K562 treated with DMSO at 1 percent for 12 hours (cell line): ENCODE results near the gene PBLD. TPM values are rescaled to one million over a fixed set of nuclear protein-coding genes. Genes with fewer than 3 reads are reported as not detected.

Experiments
- total RNA-seq: library from RNA; unstranded; fragments of 300-600 nt; gene quantifications from 2 replicates; pipeline ENCODE4 v1.2.3, GENCODE V29; 2022; ENCODE audit not compliant: insufficient read depth

PBLD gene
- total RNA-seq: 0.64 and 3.5 TPM in 2 replicates

GRCh38 chr10:68332259-68333057 lies at the start of gene PBLD:
PBLD (minus strand) TSS chr10:68332928; CDS start chr10:68306844, 26,084 bp downstream.

DNA sequence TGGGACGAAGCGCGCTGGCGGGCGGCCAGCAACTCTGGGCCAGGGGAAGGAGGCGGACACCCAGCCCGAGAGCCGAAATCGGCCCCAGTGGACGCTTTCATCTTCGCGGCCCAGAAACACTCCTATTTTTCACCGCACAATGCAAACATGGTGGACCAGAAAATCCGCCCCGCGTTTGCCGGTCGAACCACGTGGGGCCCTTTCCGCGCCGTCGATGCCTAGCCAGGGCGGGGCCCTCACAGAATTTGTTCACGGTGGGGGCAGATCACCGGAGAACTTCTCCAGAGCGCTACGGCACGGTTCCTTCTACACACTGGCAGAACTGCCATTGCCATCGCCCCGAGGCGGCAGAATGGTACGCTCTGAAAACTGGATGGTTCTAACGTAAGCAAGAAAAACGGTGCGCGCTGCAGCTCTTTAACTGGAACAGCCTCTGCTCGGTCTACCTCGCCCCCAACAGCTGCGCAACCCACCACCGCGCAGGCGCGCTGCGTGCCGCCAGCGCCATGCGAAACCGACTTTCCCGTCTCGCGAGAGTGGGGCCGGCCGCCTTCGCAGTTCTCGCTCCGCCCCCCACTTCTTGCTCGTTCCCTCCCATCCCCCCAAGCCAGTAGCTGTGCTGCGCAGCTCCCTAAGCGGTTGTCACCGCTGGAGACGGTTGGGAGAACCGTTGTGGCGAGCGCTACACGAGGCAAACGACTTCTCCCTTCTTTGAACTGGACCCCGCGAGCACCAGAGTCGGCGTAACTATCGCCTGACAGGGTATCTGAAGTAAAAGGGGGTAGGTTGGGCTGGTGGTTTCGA lies 1.1 kb downstream of the PBLD start, which contains the start of gene HNRNPH3:
Gene HNRNPH3, plus strand, starts transcription at position 610 of the 804 bp plus-strand sequence. CDS start 5,158 bp downstream, outside the sequence.

Other genes starting within 250 kb of the PBLD start
- not detected in 2 replicates for gene MYPN, start 223.4 kb downstream of the PBLD start, total RNA-seq
- not detected in 2 replicates for gene ATOH7, start 100.8 kb downstream of the PBLD start, total RNA-seq
- 61.7 and 120 TPM in 2 replicates for gene HNRNPH3, start 864 bp downstream of the PBLD start, total RNA-seq
- gene RUFY2, start 74.3 kb upstream of the PBLD start, total RNA-seq: 2.7 and 9.0 TPM in 2 replicates
- 8.2 and 28.4 TPM in 2 replicates for gene DNA2, start 139.0 kb upstream of the PBLD start, total RNA-seq
- 1.9 and 7.6 TPM in 2 replicates for gene SLC25A16, start 194.6 kb upstream of the PBLD start, total RNA-seq
- 0.49 and 5.5 TPM in 2 replicates for gene TET1, start 227.4 kb upstream of the PBLD start, total RNA-seq